Hindlimb muscle (tissue), 1 donor: Measurements from ENCODE around the gene FXYD4. TPM values are rescaled to one million over a fixed set of nuclear protein-coding genes. Genes with fewer than 3 reads are reported as not detected.
A peak's percentile ranks its signal among the peaks of the same experiment; 100 is the strongest.

Source experiments
- DNase-seq: peaks from one replicate; pipeline ENCODE4 v3.0.0-alpha.2; 2013
- polyA plus RNA-seq: library from polyadenylated mRNA; unstranded; fragments of 120-200 nt; gene quantifications from one replicate; pipeline ENCODE4 v1.2.1, GENCODE V29; 2013; ENCODE audit not compliant: insufficient read length

FXYD4 gene
- polyA plus RNA-seq, 1 donor: 1.1 TPM

GRCh38 chr10:43347997-43348396 lies 23.4 kb upstream of the FXYD4 start:
- DNase-seq: no peak

GRCh38 chr10:43348511-43349312 lies 22.7 kb upstream of the FXYD4 start:
- peak; percentile 82 for DNase-seq

GRCh38 chr10:43350156-43350555 lies 21.3 kb upstream of the FXYD4 start:
- DNase-seq: no peak

GRCh38 chr10:43350686-43351085 lies 20.8 kb upstream of the FXYD4 start:
- DNase-seq: no peak

GRCh38 chr10:43351301-43351700 lies 20.1 kb upstream of the FXYD4 start:
- DNase-seq: no peak

- no peak for DNase-seq
These were observed 18.5 kb upstream of the FXYD4 start for GRCh38 chr10:43352951-43353350.

GRCh38 chr10:43353495-43354329 lies 17.7 kb upstream of the FXYD4 start:
- no peak for DNase-seq

GRCh38 chr10:43354330-43354635 lies 17.2 kb upstream of the FXYD4 start:
- DNase-seq: no peak

GRCh38 chr10:43354879-43355380 lies 16.5 kb upstream of the FXYD4 start:
- DNase-seq: no peak

GRCh38 chr10:43355749-43356371 lies 15.6 kb upstream of the FXYD4 start:
- no peak for DNase-seq

GRCh38 chr10:43360086-43360485 lies 11.3 kb upstream of the FXYD4 start:
- no peak for DNase-seq

- no peak for DNase-seq
These were observed 9.8 kb upstream of the FXYD4 start for GRCh38 chr10:43361547-43362190.

GRCh38 chr10:43362191-43362839 lies 9.1 kb upstream of the FXYD4 start:
- DNase-seq: peak; percentile 85

GRCh38 chr10:43365001-43365400 lies 6.4 kb upstream of the FXYD4 start:
- no peak for DNase-seq

GRCh38 chr10:43369921-43370320 lies 1.5 kb upstream of the FXYD4 start:
- DNase-seq: no peak

- no peak for DNase-seq
These were observed 693 bp upstream of the FXYD4 start for GRCh38 chr10:43370671-43371215.

- DNase-seq: no peak
These were observed 1.4 kb downstream of the FXYD4 start for GRCh38 chr10:43372765-43373361.

GRCh38 chr10:43373461-43373860 lies 2.0 kb downstream of the FXYD4 start:
- DNase-seq: no peak

- DNase-seq: no peak
These were observed 2.8 kb downstream of the FXYD4 start for GRCh38 chr10:43374194-43374593.

GRCh38 chr10:43375401-43376020 lies 4.1 kb downstream of the FXYD4 start:
- DNase-seq: no peak

- no peak for DNase-seq
These were observed 4.7 kb downstream of the FXYD4 start for GRCh38 chr10:43376046-43376635.
